HG03342 (cell line): ENCODE measurements around the gene BICD1.

Experiments used
- ATAC-seq: cut with Tn5 transposase; IDR thresholded peaks from one replicate; pipeline ENCODE4 v1.9.1; 2021; ENCODE audit warnings: mild to moderate bottlenecking, moderate library complexity; ENCODE audit not compliant: unreplicated experiment

Gene BICD1

GRCh38 chr12:32235251-32235650 is 128.6 kb downstream of the BICD1 start:
- ATAC-seq, result no peak

GRCh38 chr12:32240162-32240561 is 133.5 kb downstream of the BICD1 start:
- ATAC-seq, result no peak

GRCh38 chr12:32240831-32241230 is 134.2 kb downstream of the BICD1 start:
- ATAC-seq, result no peak

GRCh38 chr12:32242641-32243040 is 136.0 kb downstream of the BICD1 start:
- ATAC-seq, result no peak

- no peak for ATAC-seq
Measured at GRCh38 chr12:32248441-32249140, 141.9 kb downstream of the BICD1 start.

- ATAC-seq, result no peak
Measured at GRCh38 chr12:32249777-32250176, 143.1 kb downstream of the BICD1 start.

- ATAC-seq, result peak; percentile 86
Measured at GRCh38 chr12:32252199-32253073, 145.8 kb downstream of the BICD1 start.

- no peak for ATAC-seq
Measured at GRCh38 chr12:32253154-32253790, 146.6 kb downstream of the BICD1 start.

GRCh38 chr12:32254260-32254956 is 147.8 kb downstream of the BICD1 start:
- ATAC-seq, result no peak

GRCh38 chr12:32255588-32255987 is 148.9 kb downstream of the BICD1 start:
- ATAC-seq, result no peak

- ATAC-seq, result no peak
Measured at GRCh38 chr12:32257695-32258496, 151.2 kb downstream of the BICD1 start.

GRCh38 chr12:32260696-32261095 is 154.0 kb downstream of the BICD1 start:
- ATAC-seq, result no peak

GRCh38 chr12:32261638-32262037 is 155.0 kb downstream of the BICD1 start:
- ATAC-seq, result no peak

GRCh38 chr12:32264961-32265360 is 158.3 kb downstream of the BICD1 start:
- ATAC-seq, result peak; percentile 59

- no peak for ATAC-seq
Measured at GRCh38 chr12:32265456-32265855, 158.8 kb downstream of the BICD1 start.

GRCh38 chr12:32265951-32266350 is 159.3 kb downstream of the BICD1 start:
- ATAC-seq, result no peak

GRCh38 chr12:32266756-32267155 is 160.1 kb downstream of the BICD1 start:
- no peak for ATAC-seq

GRCh38 chr12:32270818-32271710 is 164.4 kb downstream of the BICD1 start:
- ATAC-seq, result no peak

- ATAC-seq, result no peak
Measured at GRCh38 chr12:32272465-32272864, 165.8 kb downstream of the BICD1 start.
